Measurements from ENCODE around the gene KRTAP5-3. TPM values are rescaled to one million over a fixed set of nuclear protein-coding genes. Genes with fewer than 3 reads are reported as not detected.
A peak's percentile ranks its signal among the peaks of the same experiment; 100 is the strongest.

KRTAP5-3 gene
- polyA plus RNA-seq, 2 of the 4 experiments (the other 2 are of a cell fraction), result not detected

GRCh38 chr11:1561955-1562354 is 46.3 kb downstream of the KRTAP5-3 start:
- peak overlapping the region in 1 of 2 experiments; percentile 11; a peak in 1 of 6 replicates for H3K27ac ChIP-seq
- TF ChIP-seq FOSB (CRISPR knock-in tag; IDR thresholded peaks at IDR 0.05) (no peak), HMGXB4 (CRISPR knock-in tag; IDR thresholded peaks at IDR 0.05; ENCODE audit: borderline replicate concordance) (no peak), ZSCAN20 (CRISPR knock-in tag; IDR thresholded peaks at IDR 0.05) (no peak), POLR2A (IDR thresholded peaks at IDR 0.05; ENCODE audit: low read length) (no peak), KDM1A (IDR thresholded peaks at IDR 0.05; ENCODE audit: low read depth) (no peak), TFCP2L1 (CRISPR knock-in tag; IDR thresholded peaks at IDR 0.05) (no peak), JUN (IDR thresholded peaks at IDR 0.05) (no peak), HOXB5 (CRISPR knock-in tag; IDR thresholded peaks at IDR 0.05) (no peak), BHLHE40 (IDR thresholded peaks at IDR 0.05; ENCODE audit: low read depth, low read length) (no peak), HOXB13 (CRISPR knock-in tag; IDR thresholded peaks at IDR 0.05; ENCODE audit: low read depth) (no peak), ATOH8 (CRISPR knock-in tag; IDR thresholded peaks at IDR 0.05; ENCODE audit: low read depth) (no peak), CHD4 (IDR thresholded peaks at IDR 0.05; ENCODE audit: borderline replicate concordance) (no peak)
- TF ChIP-seq, protein P1, sequence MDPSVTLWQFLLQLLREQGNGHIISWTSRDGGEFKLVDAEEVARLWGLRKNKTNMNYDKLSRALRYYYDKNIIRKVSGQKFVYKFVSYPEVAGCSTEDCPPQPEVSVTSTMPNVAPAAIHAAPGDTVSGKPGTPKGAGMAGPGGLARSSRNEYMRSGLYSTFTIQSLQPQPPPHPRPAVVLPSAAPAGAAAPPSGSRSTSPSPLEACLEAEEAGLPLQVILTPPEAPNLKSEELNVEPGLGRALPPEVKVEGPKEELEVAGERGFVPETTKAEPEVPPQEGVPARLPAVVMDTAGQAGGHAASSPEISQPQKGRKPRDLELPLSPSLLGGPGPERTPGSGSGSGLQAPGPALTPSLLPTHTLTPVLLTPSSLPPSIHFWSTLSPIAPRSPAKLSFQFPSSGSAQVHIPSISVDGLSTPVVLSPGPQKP (IDR thresholded peaks at IDR 0.05; ENCODE audit: low read depth, low read length), result no peak
- no peak for DNase-seq (ENCODE audit: low read depth in 1 of 2, low spot score in 1 of 2)
- 100% methylated on average over 1 of the region's 5 CpGs for WGBS (ENCODE audit: missing lambda C conversion rate)
- ChIA-PET CTCF (interaction anchor here (5.7 to 26.3 kb wide), 2 partner anchors 12 to 19 kb away, joined by 62 to 719 read pairs; no protein-coding TSS in a partner anchor), POLR2A (no interaction called here)
- no peaks in the 10 kb centered on the region for H3K9me3 ChIP-seq
- FAIRE-seq, result no peak
- peaks cover 52% of the 10 kb centered on the region for H3K4me1 ChIP-seq
- H3K4me2 ChIP-seq, result no peak overlapping the region
- no peak overlapping the region for H3K4me3 ChIP-seq
- no peak for ATAC-seq

- CTCF ChIA-PET, result interaction anchor here (3.2 to 26.3 kb wide), 3 partner anchors 8 to 18 kb away, joined by 16 to 719 read pairs (median 62); no protein-coding TSS in a partner anchor
Observed at GRCh38 chr11:1561266-1561665, 47.0 kb downstream of the KRTAP5-3 start.

DNA sequence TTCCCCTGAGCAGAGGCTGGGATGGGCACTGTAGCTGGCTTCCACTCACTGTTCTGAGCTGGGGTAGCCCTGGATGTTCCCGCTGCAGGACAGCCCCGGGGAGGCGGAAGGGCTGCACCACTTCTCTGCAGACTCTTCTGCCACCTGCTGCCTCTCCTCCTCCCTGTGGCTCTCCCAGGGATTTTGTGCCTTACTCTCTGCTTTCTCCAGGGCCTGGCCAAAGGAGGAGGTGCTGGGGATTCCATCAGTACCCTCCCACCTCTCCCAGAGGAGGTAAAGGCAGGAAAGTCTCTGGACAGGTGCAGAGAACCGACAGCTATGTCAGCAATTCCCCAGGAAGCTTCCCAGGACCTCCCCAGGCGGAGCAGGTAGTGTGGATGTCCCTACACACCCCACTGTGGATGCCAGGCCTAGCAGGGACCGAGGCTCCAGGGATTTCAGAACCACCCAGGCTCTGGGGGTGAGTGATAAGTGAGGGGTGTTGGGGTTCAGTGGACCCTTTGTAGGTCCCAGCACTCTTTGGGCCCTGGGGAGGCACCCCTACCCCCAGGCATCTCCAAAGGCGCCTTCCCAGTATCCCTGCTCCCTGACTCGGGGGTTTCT is 47.5 kb downstream of the KRTAP5-3 start:
- Histone ChIP-seq H3K9me3 (no peaks in the 10 kb centered on the region), H3K27ac (peak overlapping the region; percentile 86 to 90; a peak in 4 of 6 replicates), H3K4me3 (no peak overlapping the region), H3K4me2 (no peak overlapping the region), H3K4me1 (peaks cover 52% of the 10 kb centered on the region)
- ATAC-seq, result peak in 1 of 2 experiments; percentile 15; a peak in 1 of 6 replicates
- DNase-seq (ENCODE audit: low read depth in 1 of 2, low spot score in 1 of 2), result no peak
- 82% methylated on average over 8 of the region's 8 CpGs for WGBS (ENCODE audit: missing lambda C conversion rate)
- TF ChIP-seq, protein P2, sequence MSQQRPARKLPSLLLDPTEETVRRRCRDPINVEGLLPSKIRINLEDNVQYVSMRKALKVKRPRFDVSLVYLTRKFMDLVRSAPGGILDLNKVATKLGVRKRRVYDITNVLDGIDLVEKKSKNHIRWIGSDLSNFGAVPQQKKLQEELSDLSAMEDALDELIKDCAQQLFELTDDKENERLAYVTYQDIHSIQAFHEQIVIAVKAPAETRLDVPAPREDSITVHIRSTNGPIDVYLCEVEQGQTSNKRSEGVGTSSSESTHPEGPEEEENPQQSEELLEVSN (IDR thresholded peaks at IDR 0.05; ENCODE audit: borderline replicate concordance, low read depth), result no peak
- no peak for TF ChIP-seq MYC (IDR thresholded peaks at IDR 0.05; ENCODE audit: borderline replicate concordance, low read length)
- TF ChIP-seq NR3C1 (IDR thresholded peaks at IDR 0.05), result no peak
- TF ChIP-seq RAD21 (conservative IDR thresholded peaks at IDR 0.05 in 1 of 2, IDR thresholded peaks at IDR 0.05 in 1 of 2), result no peak
- TF ChIP-seq SREBF2 (IDR thresholded peaks at IDR 0.05), result no peak
- no peak for TF ChIP-seq FOSL2 (IDR thresholded peaks at IDR 0.05)
- TF ChIP-seq FOSL2 (CRISPR knock-in tag; IDR thresholded peaks at IDR 0.05), result no peak
- TF ChIP-seq POLR2AphosphoS2 (conservative IDR thresholded peaks at IDR 0.05; ENCODE audit: low read length), result no peak
- ChIA-PET CTCF (interaction anchor here (1.5 to 26.3 kb wide), 4 partner anchors 8 to 18 kb away, joined by 3 to 719 read pairs (median 39); no protein-coding TSS in a partner anchor), POLR2A (interaction anchor here (1.7 kb wide), 1 partner anchor 9 kb away, joined by 3 read pairs; no protein-coding TSS in a partner anchor)
- FAIRE-seq, result no peak

More at GRCh38 chr11:1561266-1561665, 47.0 kb downstream of the KRTAP5-3 start:
- Histone ChIP-seq H3K4me1 (peaks cover 52% of the 10 kb centered on the region), H3K4me3 (no peak overlapping the region), H3K27ac (peak overlapping the region in 1 of 2 experiments; percentile 90; a peak in 2 of 6 replicates), H3K9me3 (no peaks in the 10 kb centered on the region), H3K4me2 (no peak overlapping the region)
- no peak for ATAC-seq
- no peak for FAIRE-seq
- POLR2A ChIA-PET, result no interaction called here
- DNase-seq (ENCODE audit: low read depth in 1 of 2, low spot score in 1 of 2), result no peak
- WGBS (ENCODE audit: missing lambda C conversion rate), result 94% methylated on average over 14 of the region's 17 CpGs
- TF ChIP-seq POLR2AphosphoS2 (conservative IDR thresholded peaks at IDR 0.05; ENCODE audit: low read length) (no peak), KDM5A (IDR thresholded peaks at IDR 0.05) (no peak), JUNB (IDR thresholded peaks at IDR 0.05) (no peak), ZNF302 (CRISPR knock-in tag; IDR thresholded peaks at IDR 0.05) (no peak), MAFK (IDR thresholded peaks at IDR 0.05; ENCODE audit: partially characterized antibody) (no peak), POLR2A (IDR thresholded peaks at IDR 0.05; ENCODE audit: low read length) (no peak), CEBPB (IDR thresholded peaks at IDR 0.05) (no peak)

Measured in A549 (cell line).